Measurements from ENCODE around the gene ZBTB16.

- no peak for TF ChIP-seq POLR2AphosphoS5 (IDR thresholded peaks at IDR 0.05; ENCODE audit: borderline replicate concordance, low read depth, low read length)
- no peak for TF ChIP-seq EZH2 (IDR thresholded peaks at IDR 0.05)
Measured at GRCh38 chr11:114172055-114172861, 112.7 kb downstream of the ZBTB16 start.
